WTC11 (cell line): ENCODE results near the gene TFCP2.

Source experiments
- ATF1 ChIP-seq: sonication (generic); formaldehyde crosslinking; IDR thresholded peaks from 2 replicates; pipeline ENCODE4 v1.8.1; 2023; ENCODE audit warnings: mild to moderate bottlenecking, moderate library complexity, missing genetic modification reagents
- GABPB1 ChIP-seq: sonication (generic); formaldehyde crosslinking; IDR thresholded peaks from 2 replicates; pipeline ENCODE4 v1.8.1; 2023; ENCODE audit warnings: mild to moderate bottlenecking, missing genetic modification reagents
- IRF1 ChIP-seq: sonication (generic); formaldehyde crosslinking; IDR thresholded peaks from 2 replicates; pipeline ENCODE4 v1.8.0; 2023; ENCODE audit warnings: missing genetic modification reagents
- MLX ChIP-seq: sonication (generic); formaldehyde crosslinking; IDR thresholded peaks from 2 replicates; pipeline ENCODE4 v1.8.1; 2023; ENCODE audit warnings: mild to moderate bottlenecking, missing genetic modification reagents, moderate library complexity
- NFYB ChIP-seq: sonication (generic); formaldehyde crosslinking; conservative IDR thresholded peaks from 2 replicates; pipeline ENCODE4 v1.8.0; 2022; ENCODE audit warnings: low read depth, missing genetic modification reagents
- NR2C2 ChIP-seq: sonication (generic); formaldehyde crosslinking; IDR thresholded peaks from 2 replicates; pipeline ENCODE4 v1.8.0; 2022; ENCODE audit warnings: mild to moderate bottlenecking, missing genetic modification reagents
- PRRX2 ChIP-seq: fragments of 250-450 bp; sonication (Bioruptor Pico); IDR thresholded peaks from 2 replicates; pipeline ENCODE4 v1.8.0; 2021; ENCODE audit warnings: mild to moderate bottlenecking
- TEAD4 ChIP-seq: sonication (generic); formaldehyde crosslinking; IDR thresholded peaks from 2 replicates; pipeline ENCODE4 v1.8.0; 2022; ENCODE audit warnings: mild to moderate bottlenecking, missing genetic modification reagents
- ZNF121 ChIP-seq: sonication (generic); formaldehyde crosslinking; IDR thresholded peaks from 2 replicates; pipeline ENCODE4 v1.8.0; 2023; ENCODE audit warnings: missing genetic modification reagents
- TF ChIP-seq, protein P1 (sequence below): sonication (generic); formaldehyde crosslinking; IDR thresholded peaks from 2 replicates; pipeline ENCODE4 v1.8.1; 2022; ENCODE audit warnings: low read depth, missing genetic modification reagents, borderline replicate concordance
- TF ChIP-seq, protein P2 (sequence below): fragments of 200-600 bp; IDR thresholded peaks from 2 replicates; pipeline ENCODE4 v1.8.0; 2022; ENCODE audit warnings: antibody characterized with exemption
- TF ChIP-seq, protein P3 (sequence below): sonication (generic); formaldehyde crosslinking; IDR thresholded peaks from 2 replicates; pipeline ENCODE4 v1.8.1; 2023; ENCODE audit warnings: mild to moderate bottlenecking, missing genetic modification reagents, moderate library complexity
- TF ChIP-seq, protein P4 (sequence below): sonication (generic); formaldehyde crosslinking; IDR thresholded peaks from 2 replicates; pipeline ENCODE4 v1.8.0; 2022; ENCODE audit warnings: mild to moderate bottlenecking, missing genetic modification reagents

GRCh38 chr12:51132693-51133092, 40.2 kb downstream of the TFCP2 start:
- TF ChIP-seq MLX (CRISPR knock-in tag) (no peak), NR2C2 (no peak), GABPB1 (CRISPR knock-in tag) (no peak), ATF1 (CRISPR knock-in tag) (no peak), ZNF121 (CRISPR knock-in tag) (no peak), NFYB (CRISPR knock-in tag) (no peak), IRF1 (no peak), TEAD4 (CRISPR knock-in tag) (no peak), PRRX2 (no peak)
- TF ChIP-seq, protein P1, sequence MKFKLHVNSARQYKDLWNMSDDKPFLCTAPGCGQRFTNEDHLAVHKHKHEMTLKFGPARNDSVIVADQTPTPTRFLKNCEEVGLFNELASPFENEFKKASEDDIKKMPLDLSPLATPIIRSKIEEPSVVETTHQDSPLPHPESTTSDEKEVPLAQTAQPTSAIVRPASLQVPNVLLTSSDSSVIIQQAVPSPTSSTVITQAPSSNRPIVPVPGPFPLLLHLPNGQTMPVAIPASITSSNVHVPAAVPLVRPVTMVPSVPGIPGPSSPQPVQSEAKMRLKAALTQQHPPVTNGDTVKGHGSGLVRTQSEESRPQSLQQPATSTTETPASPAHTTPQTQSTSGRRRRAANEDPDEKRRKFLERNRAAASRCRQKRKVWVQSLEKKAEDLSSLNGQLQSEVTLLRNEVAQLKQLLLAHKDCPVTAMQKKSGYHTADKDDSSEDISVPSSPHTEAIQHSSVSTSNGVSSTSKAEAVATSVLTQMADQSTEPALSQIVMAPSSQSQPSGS, result no peak
- TF ChIP-seq, protein P2, sequence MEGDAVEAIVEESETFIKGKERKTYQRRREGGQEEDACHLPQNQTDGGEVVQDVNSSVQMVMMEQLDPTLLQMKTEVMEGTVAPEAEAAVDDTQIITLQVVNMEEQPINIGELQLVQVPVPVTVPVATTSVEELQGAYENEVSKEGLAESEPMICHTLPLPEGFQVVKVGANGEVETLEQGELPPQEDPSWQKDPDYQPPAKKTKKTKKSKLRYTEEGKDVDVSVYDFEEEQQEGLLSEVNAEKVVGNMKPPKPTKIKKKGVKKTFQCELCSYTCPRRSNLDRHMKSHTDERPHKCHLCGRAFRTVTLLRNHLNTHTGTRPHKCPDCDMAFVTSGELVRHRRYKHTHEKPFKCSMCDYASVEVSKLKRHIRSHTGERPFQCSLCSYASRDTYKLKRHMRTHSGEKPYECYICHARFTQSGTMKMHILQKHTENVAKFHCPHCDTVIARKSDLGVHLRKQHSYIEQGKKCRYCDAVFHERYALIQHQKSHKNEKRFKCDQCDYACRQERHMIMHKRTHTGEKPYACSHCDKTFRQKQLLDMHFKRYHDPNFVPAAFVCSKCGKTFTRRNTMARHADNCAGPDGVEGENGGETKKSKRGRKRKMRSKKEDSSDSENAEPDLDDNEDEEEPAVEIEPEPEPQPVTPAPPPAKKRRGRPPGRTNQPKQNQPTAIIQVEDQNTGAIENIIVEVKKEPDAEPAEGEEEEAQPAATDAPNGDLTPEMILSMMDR, result no peak
- TF ChIP-seq, protein P3, sequence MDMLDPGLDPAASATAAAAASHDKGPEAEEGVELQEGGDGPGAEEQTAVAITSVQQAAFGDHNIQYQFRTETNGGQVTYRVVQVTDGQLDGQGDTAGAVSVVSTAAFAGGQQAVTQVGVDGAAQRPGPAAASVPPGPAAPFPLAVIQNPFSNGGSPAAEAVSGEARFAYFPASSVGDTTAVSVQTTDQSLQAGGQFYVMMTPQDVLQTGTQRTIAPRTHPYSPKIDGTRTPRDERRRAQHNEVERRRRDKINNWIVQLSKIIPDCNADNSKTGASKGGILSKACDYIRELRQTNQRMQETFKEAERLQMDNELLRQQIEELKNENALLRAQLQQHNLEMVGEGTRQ (CRISPR knock-in tag), result no peak
- TF ChIP-seq, protein P4, sequence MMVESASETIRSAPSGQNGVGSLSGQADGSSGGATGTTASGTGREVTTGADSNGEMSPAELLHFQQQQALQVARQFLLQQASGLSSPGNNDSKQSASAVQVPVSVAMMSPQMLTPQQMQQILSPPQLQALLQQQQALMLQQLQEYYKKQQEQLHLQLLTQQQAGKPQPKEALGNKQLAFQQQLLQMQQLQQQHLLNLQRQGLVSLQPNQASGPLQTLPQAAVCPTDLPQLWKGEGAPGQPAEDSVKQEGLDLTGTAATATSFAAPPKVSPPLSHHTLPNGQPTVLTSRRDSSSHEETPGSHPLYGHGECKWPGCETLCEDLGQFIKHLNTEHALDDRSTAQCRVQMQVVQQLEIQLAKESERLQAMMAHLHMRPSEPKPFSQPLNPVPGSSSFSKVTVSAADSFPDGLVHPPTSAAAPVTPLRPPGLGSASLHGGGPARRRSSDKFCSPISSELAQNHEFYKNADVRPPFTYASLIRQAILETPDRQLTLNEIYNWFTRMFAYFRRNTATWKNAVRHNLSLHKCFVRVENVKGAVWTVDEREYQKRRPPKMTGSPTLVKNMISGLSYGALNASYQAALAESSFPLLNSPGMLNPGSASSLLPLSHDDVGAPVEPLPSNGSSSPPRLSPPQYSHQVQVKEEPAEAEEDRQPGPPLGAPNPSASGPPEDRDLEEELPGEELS (CRISPR knock-in tag), result no peak
